ENCODE results near the gene MAP3K7. TPM values are rescaled to one million over a fixed set of nuclear protein-coding genes. Genes with fewer than 3 reads are reported as not detected.

MAP3K7 gene
- polyA plus RNA-seq, 1 donor (not counting 4 experiments of a cell fraction or from before 2014, with no cell fraction given), result 43.5 TPM

DNA sequence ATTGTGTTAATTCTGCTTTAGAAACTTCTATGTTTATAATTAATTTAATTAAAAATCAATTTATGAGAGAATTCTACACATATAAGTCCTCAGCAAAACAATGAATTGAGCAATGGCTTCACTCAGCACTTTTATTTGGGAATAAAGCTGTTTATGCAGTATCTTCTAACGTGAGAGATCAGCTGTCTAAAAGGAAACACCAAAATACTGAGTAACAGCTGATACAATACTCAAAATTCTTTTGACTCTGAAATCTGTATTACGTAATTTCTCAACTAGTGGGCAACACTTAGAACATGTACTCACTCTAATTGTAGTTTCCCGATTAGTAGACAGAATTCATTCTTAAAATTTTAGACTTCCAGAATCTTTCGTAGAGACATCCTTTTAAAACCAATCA is 49.8 kb downstream of the MAP3K7 start:
- FAIRE-seq, result no peak
- Histone ChIP-seq H4K20me1 (ENCODE audit: control insufficient read depth, extremely low read depth, insufficient read depth, low read length) (no peaks in the 10 kb centered on the region), H3K9me1 (ENCODE audit: control insufficient read depth, extremely low read depth, insufficient read depth, low read length) (no peaks in the 10 kb centered on the region), H3K4me3 (ENCODE audit: control insufficient read depth in 2 of 3, extremely low read depth in 1 of 3, insufficient read depth in 2 of 3, low read depth in 1 of 3, low read length in 3 of 3) (no peak overlapping the region), H2AFZ (ENCODE audit: control insufficient read depth, low read length) (no peak overlapping the region), H3K4me1 (ENCODE audit: control insufficient read depth, extremely low read depth, insufficient read depth, low read length) (no peaks in the 10 kb centered on the region), H3K36me3 (ENCODE audit: control insufficient read depth in 2 of 2, extremely low read depth in 1 of 2, insufficient read depth in 2 of 2, low read length in 2 of 2) (peaks cover 5 to 10% of the 10 kb centered on the region in 2 experiments), H3K4me2 (ENCODE audit: control insufficient read depth, extremely low read depth, insufficient read depth, low read depth, low read length) (no peak overlapping the region), H3K79me2 (ENCODE audit: control insufficient read depth, insufficient read depth, low read length) (no peaks in the 10 kb centered on the region), H3K9me3 (ENCODE audit: control insufficient read depth, low read depth, low read length) (no peaks in the 10 kb centered on the region), H3K9ac (ENCODE audit: control insufficient read depth, extremely low read depth, insufficient read depth, low read length) (no peak overlapping the region), H3K27ac (ENCODE audit: control insufficient read depth, insufficient read depth, low read length) (no peak overlapping the region), H3K27me3 (ENCODE audit: control insufficient read depth, extremely low read depth, insufficient read depth, low read length) (no peaks in the 10 kb centered on the region)
- dilution Hi-C loops (cut with MboI; ENCODE audit: extremely low pct_ligation_motif_present, low sequenced_read_pairs), result no loop called here
- DNase-seq (ENCODE audit: low read depth, low spot score), result no peak
- TF ChIP-seq, protein P1, sequence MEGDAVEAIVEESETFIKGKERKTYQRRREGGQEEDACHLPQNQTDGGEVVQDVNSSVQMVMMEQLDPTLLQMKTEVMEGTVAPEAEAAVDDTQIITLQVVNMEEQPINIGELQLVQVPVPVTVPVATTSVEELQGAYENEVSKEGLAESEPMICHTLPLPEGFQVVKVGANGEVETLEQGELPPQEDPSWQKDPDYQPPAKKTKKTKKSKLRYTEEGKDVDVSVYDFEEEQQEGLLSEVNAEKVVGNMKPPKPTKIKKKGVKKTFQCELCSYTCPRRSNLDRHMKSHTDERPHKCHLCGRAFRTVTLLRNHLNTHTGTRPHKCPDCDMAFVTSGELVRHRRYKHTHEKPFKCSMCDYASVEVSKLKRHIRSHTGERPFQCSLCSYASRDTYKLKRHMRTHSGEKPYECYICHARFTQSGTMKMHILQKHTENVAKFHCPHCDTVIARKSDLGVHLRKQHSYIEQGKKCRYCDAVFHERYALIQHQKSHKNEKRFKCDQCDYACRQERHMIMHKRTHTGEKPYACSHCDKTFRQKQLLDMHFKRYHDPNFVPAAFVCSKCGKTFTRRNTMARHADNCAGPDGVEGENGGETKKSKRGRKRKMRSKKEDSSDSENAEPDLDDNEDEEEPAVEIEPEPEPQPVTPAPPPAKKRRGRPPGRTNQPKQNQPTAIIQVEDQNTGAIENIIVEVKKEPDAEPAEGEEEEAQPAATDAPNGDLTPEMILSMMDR (optimal IDR thresholded peaks at IDR 0.05 in 1 of 3, IDR thresholded peaks at IDR 0.05 in 1 of 3, conservative IDR thresholded peaks at IDR 0.05 in 1 of 3; ENCODE audit: extremely low read depth in 1 of 3, insufficient read depth in 2 of 3, low read length in 3 of 3), result no peak
- TF ChIP-seq EZH2 (IDR thresholded peaks at IDR 0.05; ENCODE audit: low read length), result no peak

DNA sequence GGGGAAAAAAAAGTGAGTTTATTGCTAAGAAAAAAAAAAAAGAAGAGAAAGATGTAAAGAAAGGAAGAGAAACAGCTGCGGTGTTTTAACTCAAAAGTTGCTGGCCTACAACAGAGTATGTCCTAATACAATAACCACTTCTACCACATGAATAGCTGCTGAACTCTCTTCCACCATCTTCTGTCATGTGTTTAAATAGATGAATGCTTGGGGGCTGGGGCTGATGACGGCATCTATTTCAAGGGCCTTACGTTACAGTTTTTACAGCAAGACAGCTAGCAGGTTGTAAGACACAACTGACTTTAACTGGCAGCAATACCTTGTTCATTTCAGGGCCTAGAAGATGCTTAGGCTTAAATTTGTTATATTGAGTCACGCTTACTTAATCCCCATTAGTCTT is 50.4 kb downstream of the MAP3K7 start:
- H3K79me2 ChIP-seq (ENCODE audit: control insufficient read depth, insufficient read depth, low read length), result no peaks in the 10 kb centered on the region
- dilution Hi-C loops (cut with MboI; ENCODE audit: extremely low pct_ligation_motif_present, low sequenced_read_pairs), result no loop called here
- H3K36me3 ChIP-seq (ENCODE audit: control insufficient read depth in 2 of 2, extremely low read depth in 1 of 2, insufficient read depth in 2 of 2, low read length in 2 of 2), result peaks cover 5 to 10% of the 10 kb centered on the region in 2 experiments
- H3K4me1 ChIP-seq (ENCODE audit: control insufficient read depth, extremely low read depth, insufficient read depth, low read length), result no peaks in the 10 kb centered on the region
- H3K9me1 ChIP-seq (ENCODE audit: control insufficient read depth, extremely low read depth, insufficient read depth, low read length), result no peaks in the 10 kb centered on the region
- TF ChIP-seq, protein P1 (optimal IDR thresholded peaks at IDR 0.05 in 1 of 3, IDR thresholded peaks at IDR 0.05 in 1 of 3, conservative IDR thresholded peaks at IDR 0.05 in 1 of 3; ENCODE audit: extremely low read depth in 1 of 3, insufficient read depth in 2 of 3, low read length in 3 of 3), result no peak
- TF ChIP-seq EZH2 (IDR thresholded peaks at IDR 0.05; ENCODE audit: low read length), result no peak
- no peak for DNase-seq (ENCODE audit: low read depth, low spot score)
- H3K4me2 ChIP-seq (ENCODE audit: control insufficient read depth, extremely low read depth, insufficient read depth, low read depth, low read length), result no peak overlapping the region
- no peaks in the 10 kb centered on the region for H3K9me3 ChIP-seq (ENCODE audit: control insufficient read depth, low read depth, low read length)
- H3K4me3 ChIP-seq (ENCODE audit: control insufficient read depth in 2 of 3, extremely low read depth in 1 of 3, insufficient read depth in 2 of 3, low read depth in 1 of 3, low read length in 3 of 3), result no peak overlapping the region
- no peak overlapping the region for H2AFZ ChIP-seq (ENCODE audit: control insufficient read depth, low read length)
- no peak overlapping the region for H3K27ac ChIP-seq (ENCODE audit: control insufficient read depth, insufficient read depth, low read length)
- FAIRE-seq, result no peak
- H3K9ac ChIP-seq (ENCODE audit: control insufficient read depth, extremely low read depth, insufficient read depth, low read length), result no peak overlapping the region
- H4K20me1 ChIP-seq (ENCODE audit: control insufficient read depth, extremely low read depth, insufficient read depth, low read length), result no peaks in the 10 kb centered on the region
- H3K27me3 ChIP-seq (ENCODE audit: control insufficient read depth, extremely low read depth, insufficient read depth, low read length), result no peaks in the 10 kb centered on the region

Data from keratinocyte (primary cell).